BJ (cell line): ENCODE results near the gene ATP9A. TPM values are rescaled to one million over a fixed set of nuclear protein-coding genes. Genes with fewer than 3 reads are reported as not detected.

ENCODE experiments used
- CTCF ChIA-PET: fragments of 350-600 bp; formaldehyde crosslinking; extraction: SDS; loops from one replicate; lab custom pipeline; 2021; ENCODE audit warnings: antibody characterized with exemption, inconsistent platforms; lab: Yijun Ruan, JAX
- POLR2A ChIA-PET: fragments of 300-600 bp; sonication (Branson Sonifier 250); formaldehyde crosslinking; extraction: SDS; loops from one replicate; lab custom pipeline; 2021; ENCODE audit warnings: antibody characterized with exemption; lab: Charles Lee
- DNase-seq: peaks from one replicate; pipeline ENCODE4 v3.0.0-alpha.2; 2011; ENCODE audit warnings: low read depth
- H3K27me3 ChIP-seq: 2 replicates; pipeline ENCODE4 v1.6.0; 2011; ENCODE audit warnings: low read length; ENCODE audit not compliant: control insufficient read depth, insufficient read depth
- H3K36me3 ChIP-seq: 2 replicates; pipeline ENCODE4 v1.5.1; 2011; ENCODE audit warnings: low read length; ENCODE audit not compliant: control insufficient read depth, insufficient read depth
- H3K4me3 ChIP-seq: 2 replicates; pipeline ENCODE4 v1.5.1; 2011; ENCODE audit warnings: low read depth, mild to moderate bottlenecking, control low read depth, low read length
- polyA plus RNA-seq: library from polyadenylated mRNA; depleted of rRNA; stranded (reverse); fragments of >200 nt; gene quantifications from 2 replicates; pipeline ENCODE4 v1.2.3, GENCODE V29; 2011
- TF ChIP-seq, protein P1 (sequence below): IDR thresholded peaks from 2 replicates; pipeline ENCODE4 v1.5.1; 2011; ENCODE audit warnings: low read depth, mild to moderate bottlenecking, control low read depth, inconsistent platforms, low read length, moderate library complexity; ENCODE audit not compliant: insufficient read depth

Gene ATP9A
- polyA plus RNA-seq, 1 experiment = 26.0 TPM

- ChIA-PET POLR2A (no interaction called here), CTCF (interaction anchor here (1.4 to 3.9 kb wide), 2 partner anchors 49 to 440 kb away, joined by 3 to 18 read pairs; no protein-coding TSS in a partner anchor)
- H3K4me3 ChIP-seq = no peak overlapping the region
- H3K36me3 ChIP-seq = no peaks in the 10 kb centered on the region; the same call in 1 of the 2 replicates
- DNase-seq = no peak
- TF ChIP-seq, protein P1, sequence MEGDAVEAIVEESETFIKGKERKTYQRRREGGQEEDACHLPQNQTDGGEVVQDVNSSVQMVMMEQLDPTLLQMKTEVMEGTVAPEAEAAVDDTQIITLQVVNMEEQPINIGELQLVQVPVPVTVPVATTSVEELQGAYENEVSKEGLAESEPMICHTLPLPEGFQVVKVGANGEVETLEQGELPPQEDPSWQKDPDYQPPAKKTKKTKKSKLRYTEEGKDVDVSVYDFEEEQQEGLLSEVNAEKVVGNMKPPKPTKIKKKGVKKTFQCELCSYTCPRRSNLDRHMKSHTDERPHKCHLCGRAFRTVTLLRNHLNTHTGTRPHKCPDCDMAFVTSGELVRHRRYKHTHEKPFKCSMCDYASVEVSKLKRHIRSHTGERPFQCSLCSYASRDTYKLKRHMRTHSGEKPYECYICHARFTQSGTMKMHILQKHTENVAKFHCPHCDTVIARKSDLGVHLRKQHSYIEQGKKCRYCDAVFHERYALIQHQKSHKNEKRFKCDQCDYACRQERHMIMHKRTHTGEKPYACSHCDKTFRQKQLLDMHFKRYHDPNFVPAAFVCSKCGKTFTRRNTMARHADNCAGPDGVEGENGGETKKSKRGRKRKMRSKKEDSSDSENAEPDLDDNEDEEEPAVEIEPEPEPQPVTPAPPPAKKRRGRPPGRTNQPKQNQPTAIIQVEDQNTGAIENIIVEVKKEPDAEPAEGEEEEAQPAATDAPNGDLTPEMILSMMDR = no peak
- no peaks in the 10 kb centered on the region for H3K27me3 ChIP-seq
Observed at GRCh38 chr20:51643390-51643789, 124.8 kb downstream of the ATP9A start.

- ChIA-PET POLR2A (no interaction called here), CTCF (interaction anchor here (0.6 to 3.9 kb wide), 3 partner anchors 47 to 443 kb away, joined by 3 to 18 read pairs (median 3); no protein-coding TSS in a partner anchor)
- TF ChIP-seq, protein P1 = no peak
- DNase-seq = no peak
- H3K27me3 ChIP-seq = no peaks in the 10 kb centered on the region
- no peaks in the 10 kb centered on the region; the same call in 1 of the 2 replicates for H3K36me3 ChIP-seq
- H3K4me3 ChIP-seq = no peak overlapping the region
Observed at GRCh38 chr20:51641866-51642265, 126.3 kb downstream of the ATP9A start.

DNA sequence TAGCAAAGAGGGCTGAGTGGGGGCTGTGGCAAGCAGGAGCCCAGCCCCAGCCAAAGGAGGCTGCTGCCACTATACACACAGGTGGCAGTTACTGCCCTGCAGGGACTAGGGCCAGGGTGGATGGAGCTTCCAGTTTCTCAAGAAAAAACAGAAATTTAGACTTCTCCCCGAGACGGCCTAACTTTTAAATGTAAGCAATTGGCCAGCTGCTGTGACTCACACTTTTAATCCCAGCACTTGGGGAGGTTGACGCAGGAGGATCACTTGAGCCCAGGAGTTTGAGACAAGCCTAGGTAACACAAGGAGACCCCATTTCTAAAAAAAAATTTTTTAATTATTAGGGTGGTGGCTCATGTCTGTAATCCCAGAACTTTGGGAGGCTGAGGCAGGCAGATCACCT is 127.4 kb downstream of the ATP9A start:
- no peaks in the 10 kb centered on the region; the same call in 1 of the 2 replicates for H3K36me3 ChIP-seq
- CTCF ChIA-PET = interaction anchor here (1.2 to 2.7 kb wide), 6 partner anchors 17 to 445 kb away, joined by 3 to 19 read pairs (median 4); no protein-coding TSS in a partner anchor
- no peak overlapping the region for H3K4me3 ChIP-seq
- TF ChIP-seq, protein P1 = no peak
- no peaks in the 10 kb centered on the region for H3K27me3 ChIP-seq
- DNase-seq = no peak
- POLR2A ChIA-PET = no interaction called here

DNA sequence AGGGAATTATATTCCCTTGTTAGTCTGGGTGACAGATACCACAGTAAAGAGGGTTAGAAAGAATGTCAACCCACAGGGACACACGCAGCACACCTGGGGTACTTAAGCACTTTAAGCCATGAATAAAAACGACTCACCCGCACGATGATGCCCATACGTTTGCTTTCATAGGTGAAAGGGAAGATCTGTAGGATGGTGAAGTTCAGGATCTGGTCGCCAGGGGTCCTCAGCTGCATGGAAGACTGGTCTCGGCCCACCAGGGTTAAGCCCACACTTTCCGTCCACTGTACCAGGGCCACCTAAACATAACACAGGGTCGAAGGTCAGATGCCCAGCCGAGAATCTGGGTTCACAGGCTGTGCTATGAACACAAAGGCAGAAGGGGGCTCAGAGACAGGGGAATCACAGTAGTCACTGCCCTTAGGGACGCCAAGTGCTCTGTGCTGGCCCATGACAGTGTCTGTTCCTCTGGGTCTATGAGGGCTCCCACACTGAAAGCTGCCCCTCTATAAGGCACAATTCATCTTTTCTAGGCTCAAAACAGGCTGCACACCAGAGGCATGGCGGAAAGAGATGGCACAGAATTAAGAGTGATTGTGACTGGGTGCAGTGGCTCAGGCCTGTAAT is 128.9 kb downstream of the ATP9A start:
- TF ChIP-seq, protein P1 = peak; percentile 87

DNA sequence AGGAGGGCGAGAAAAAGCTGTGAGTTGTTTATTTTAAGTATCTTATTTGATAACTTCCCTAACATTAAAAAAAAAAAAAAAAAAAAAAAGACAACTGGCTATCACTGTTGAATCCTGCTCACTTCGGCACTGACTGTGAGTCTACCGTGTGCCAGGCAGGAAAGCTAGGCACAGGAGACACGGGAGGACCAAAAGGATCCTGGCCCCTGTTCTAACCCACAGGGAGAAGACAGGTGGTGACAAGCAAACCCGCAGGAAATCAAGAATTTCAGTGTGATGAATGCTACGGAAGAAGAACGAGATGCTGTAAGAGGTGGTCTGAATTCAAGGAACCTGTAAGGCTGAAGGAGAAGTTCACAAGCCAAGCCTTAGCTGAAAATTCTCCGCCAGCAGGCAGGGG is 130.9 kb downstream of the ATP9A start:
- POLR2A ChIA-PET = no interaction called here
- H3K27me3 ChIP-seq = no peaks in the 10 kb centered on the region
- no peak overlapping the region for H3K4me3 ChIP-seq
- TF ChIP-seq, protein P1 = no peak
- H3K36me3 ChIP-seq = no peaks in the 10 kb centered on the region; the same call in 1 of the 2 replicates
- CTCF ChIA-PET = interaction anchor here (0.6 to 2.9 kb wide), 5 partner anchors 9 to 446 kb away, joined by 3 to 28 read pairs (median 3); no protein-coding TSS in a partner anchor
- no peak for DNase-seq

More for the DNA sequence above, 128.9 kb downstream of the ATP9A start:
- Histone ChIP-seq H3K27me3 (no peaks in the 10 kb centered on the region), H3K36me3 (no peaks in the 10 kb centered on the region; the same call in 1 of the 2 replicates), H3K4me3 (no peak overlapping the region)
- DNase-seq = no peak
- ChIA-PET POLR2A (no interaction called here), CTCF (interaction anchor here (1.0 to 2.7 kb wide), 11 partner anchors 9 to 501 kb away, joined by 4 to 19 read pairs (median 7); no protein-coding TSS in a partner anchor)
